Loucy (cell line): ENCODE data around the gene CDYL.

Source experiments
- EZH2phosphoT487 ChIP-seq: fragments of 200-600 bp; IDR thresholded peaks from 2 replicates; pipeline ENCODE4 v1.6.1; 2018; ENCODE audit warnings: antibody characterized with exemption, mild to moderate bottlenecking, moderate library complexity, borderline replicate concordance
- TF ChIP-seq, protein P1 (sequence below): fragments of 200-600 bp; sonication (generic); conservative IDR thresholded peaks from 2 replicates; pipeline ENCODE4 v1.5.1; 2014; ENCODE audit warnings: mild to moderate bottlenecking, antibody characterized with exemption, low read length

DNA sequence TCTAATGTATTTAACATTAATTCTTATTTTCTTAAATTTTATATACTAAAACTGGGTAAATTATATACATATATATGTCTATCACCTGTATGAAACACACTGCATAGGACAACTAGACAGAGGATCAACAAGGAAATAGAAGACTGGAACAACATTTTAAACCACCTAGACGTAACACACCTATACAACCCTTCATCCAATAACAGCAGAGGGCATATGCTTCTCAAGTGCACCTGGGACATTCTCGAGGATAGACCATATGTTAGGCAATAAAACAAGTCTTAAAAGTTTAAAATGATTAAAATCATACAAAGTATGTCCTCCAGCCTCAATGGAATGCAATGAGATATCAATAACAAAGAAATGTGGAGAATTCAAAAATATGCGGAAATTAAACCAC lies 182.4 kb downstream of the CDYL start:
- TF ChIP-seq, protein P1, sequence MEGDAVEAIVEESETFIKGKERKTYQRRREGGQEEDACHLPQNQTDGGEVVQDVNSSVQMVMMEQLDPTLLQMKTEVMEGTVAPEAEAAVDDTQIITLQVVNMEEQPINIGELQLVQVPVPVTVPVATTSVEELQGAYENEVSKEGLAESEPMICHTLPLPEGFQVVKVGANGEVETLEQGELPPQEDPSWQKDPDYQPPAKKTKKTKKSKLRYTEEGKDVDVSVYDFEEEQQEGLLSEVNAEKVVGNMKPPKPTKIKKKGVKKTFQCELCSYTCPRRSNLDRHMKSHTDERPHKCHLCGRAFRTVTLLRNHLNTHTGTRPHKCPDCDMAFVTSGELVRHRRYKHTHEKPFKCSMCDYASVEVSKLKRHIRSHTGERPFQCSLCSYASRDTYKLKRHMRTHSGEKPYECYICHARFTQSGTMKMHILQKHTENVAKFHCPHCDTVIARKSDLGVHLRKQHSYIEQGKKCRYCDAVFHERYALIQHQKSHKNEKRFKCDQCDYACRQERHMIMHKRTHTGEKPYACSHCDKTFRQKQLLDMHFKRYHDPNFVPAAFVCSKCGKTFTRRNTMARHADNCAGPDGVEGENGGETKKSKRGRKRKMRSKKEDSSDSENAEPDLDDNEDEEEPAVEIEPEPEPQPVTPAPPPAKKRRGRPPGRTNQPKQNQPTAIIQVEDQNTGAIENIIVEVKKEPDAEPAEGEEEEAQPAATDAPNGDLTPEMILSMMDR, result no peak
- TF ChIP-seq EZH2phosphoT487, result no peak
